ENCODE data around the gene CCL22. TPM values are rescaled to one million over a fixed set of nuclear protein-coding genes. Genes with fewer than 3 reads are reported as not detected.

CCL22 gene
- total RNA-seq, 2 donors from 2014 or later: 1.1 to 11.5 TPM

DNA sequence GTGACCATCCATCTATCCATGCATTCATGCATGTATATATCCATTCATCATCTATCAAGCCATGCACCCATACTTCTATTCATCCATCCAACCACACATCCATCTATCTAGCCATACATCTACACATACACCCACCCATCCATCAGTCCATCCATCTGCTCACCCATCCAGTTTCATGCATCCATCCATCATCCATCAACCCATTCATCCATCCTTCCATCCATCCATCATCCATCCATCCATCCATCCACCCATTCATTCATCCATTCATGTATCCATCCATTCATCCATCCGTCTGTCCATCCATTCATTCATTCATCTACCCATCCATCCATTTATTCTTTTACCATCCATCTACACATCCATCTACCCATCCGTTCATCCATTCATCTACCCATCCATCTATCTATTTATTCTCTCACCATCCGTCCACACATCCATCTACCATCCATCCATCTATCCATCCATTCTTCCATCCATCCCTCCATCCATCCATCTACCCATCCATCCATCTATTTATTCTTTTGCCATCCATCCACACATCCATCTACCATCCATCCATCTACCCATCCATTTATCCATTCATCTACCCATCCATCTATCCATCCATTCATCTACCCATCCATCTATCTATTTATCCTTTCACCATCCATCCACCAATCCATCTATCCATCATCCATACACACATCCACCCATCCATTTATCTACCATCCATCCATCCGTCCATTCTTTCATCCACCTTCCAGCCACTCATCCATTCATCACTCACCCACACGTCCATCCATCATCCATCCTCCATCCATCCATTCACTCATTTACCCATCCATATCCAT is 49.2 kb downstream of the CCL22 start:
- Mint-ChIP-seq H3K9me3 (no peaks in the 10 kb centered on the region), H3K27ac (no peak overlapping the region), H3K4me1 (no peaks in the 10 kb centered on the region), H3K27me3 (peaks cover 5% of the 10 kb centered on the region), H3K36me3 (ENCODE audit: low read depth) (no peaks in the 10 kb centered on the region), H3K4me3 (no peak overlapping the region)
- no peak for ATAC-seq (replicated peaks)

DNA sequence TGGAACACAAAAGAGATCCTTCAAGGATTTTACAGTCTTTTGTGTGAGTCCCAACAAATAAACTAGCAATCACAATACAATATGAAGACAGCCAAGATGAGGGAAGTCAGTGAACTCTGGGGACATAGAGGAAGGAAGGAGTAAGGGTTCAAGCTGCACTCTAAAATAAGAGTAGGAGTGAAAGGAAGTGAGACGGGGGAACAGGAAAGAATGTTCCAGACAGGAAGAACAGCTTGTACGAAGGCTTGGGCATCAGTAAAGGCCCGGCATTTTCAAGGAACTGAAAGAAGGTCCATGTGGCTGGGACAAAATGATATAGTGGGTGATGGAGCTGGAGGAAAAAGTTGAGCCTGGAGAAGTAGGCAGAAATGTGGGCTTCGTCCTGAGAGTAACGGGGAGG is 50.5 kb downstream of the CCL22 start:
- no peak overlapping the region for H3K27ac Mint-ChIP-seq
- no peaks in the 10 kb centered on the region for H3K4me1 Mint-ChIP-seq
- no peaks in the 10 kb centered on the region for H3K9me3 Mint-ChIP-seq
- ATAC-seq (replicated peaks): no peak
- no peak overlapping the region for H3K4me3 Mint-ChIP-seq
- peaks cover 5% of the 10 kb centered on the region for H3K27me3 Mint-ChIP-seq
- H3K36me3 Mint-ChIP-seq (ENCODE audit: low read depth): no peaks in the 10 kb centered on the region

GRCh38 chr16:57409870-57410587 is 51.4 kb downstream of the CCL22 start:
- Mint-ChIP-seq H3K36me3 (ENCODE audit: low read depth) (no peaks in the 10 kb centered on the region), H3K27ac (peak overlapping the region; percentile 0), H3K27me3 (peaks cover 5% of the 10 kb centered on the region), H3K4me3 (no peak overlapping the region), H3K9me3 (no peaks in the 10 kb centered on the region), H3K4me1 (no peaks in the 10 kb centered on the region)
- ATAC-seq (replicated peaks): no peak

GRCh38 chr16:57411362-57411976 is 52.9 kb downstream of the CCL22 start:
- ATAC-seq (replicated peaks): no peak
- H3K4me1 Mint-ChIP-seq: no peaks in the 10 kb centered on the region
- H3K27ac Mint-ChIP-seq: no peak overlapping the region
- no peaks in the 10 kb centered on the region for H3K36me3 Mint-ChIP-seq (ENCODE audit: low read depth)
- H3K27me3 Mint-ChIP-seq: peaks cover 5% of the 10 kb centered on the region
- no peaks in the 10 kb centered on the region for H3K9me3 Mint-ChIP-seq
- no peak overlapping the region for H3K4me3 Mint-ChIP-seq

DNA sequence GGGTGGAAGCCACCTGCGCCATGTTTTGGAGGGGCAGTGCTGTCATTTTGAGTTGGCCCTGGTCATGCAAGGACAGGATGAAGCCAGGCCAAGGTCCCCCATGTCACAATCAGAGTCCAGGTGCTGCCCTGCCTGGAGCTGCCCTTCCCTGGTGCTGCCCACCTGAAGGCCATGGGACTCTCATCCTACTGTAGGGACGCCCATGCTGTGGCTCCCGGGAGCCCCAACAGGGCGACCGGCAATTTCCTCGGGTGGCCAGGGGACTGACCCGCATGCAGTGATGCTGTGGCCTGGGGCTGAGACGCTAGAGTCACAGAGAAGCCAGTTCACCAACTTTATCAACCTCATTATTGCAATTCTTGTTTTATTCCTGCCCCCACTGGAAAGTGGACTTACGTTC is 54.0 kb downstream of the CCL22 start:
- Mint-ChIP-seq H3K36me3 (ENCODE audit: low read depth) (no peaks in the 10 kb centered on the region), H3K27ac (no peak overlapping the region), H3K4me3 (no peak overlapping the region), H3K27me3 (peaks cover 5% of the 10 kb centered on the region), H3K9me3 (no peaks in the 10 kb centered on the region), H3K4me1 (peaks cover 5% of the 10 kb centered on the region)
- ATAC-seq (replicated peaks): no peak

GRCh38 chr16:57413301-57413730 is 54.7 kb downstream of the CCL22 start:
- H3K4me1 Mint-ChIP-seq: peaks cover 5% of the 10 kb centered on the region
- ATAC-seq (replicated peaks): no peak
- no peaks in the 10 kb centered on the region for H3K36me3 Mint-ChIP-seq (ENCODE audit: low read depth)
- peaks cover 5% of the 10 kb centered on the region for H3K27me3 Mint-ChIP-seq
- no peak overlapping the region for H3K27ac Mint-ChIP-seq
- H3K9me3 Mint-ChIP-seq: no peaks in the 10 kb centered on the region
- H3K4me3 Mint-ChIP-seq: no peak overlapping the region

- Mint-ChIP-seq H3K27ac (no peak overlapping the region), H3K4me1 (peaks cover 5% of the 10 kb centered on the region), H3K27me3 (peaks cover 5% of the 10 kb centered on the region), H3K9me3 (no peaks in the 10 kb centered on the region), H3K4me3 (no peak overlapping the region), H3K36me3 (ENCODE audit: low read depth) (no peaks in the 10 kb centered on the region)
- no peak for ATAC-seq (replicated peaks)
Observed at GRCh38 chr16:57413733-57414132, 55.1 kb downstream of the CCL22 start.

Other genes with a start within 250 kb of the CCL22 start
- gene PSME3IP1, start 172.7 kb upstream of the CCL22 start, total RNA-seq: 100 to 1,000 TPM in 1 of 2 donors, 10 to 100 TPM in 1; 79.0 to 103 TPM
- 10 to 100 TPM; 34.1 to 37.4 TPM for gene RSPRY1, start 172.5 kb upstream of the CCL22 start, total RNA-seq
- gene ARL2BP, start 113.5 kb upstream of the CCL22 start, total RNA-seq: 10 to 100 TPM; 17.0 to 23.5 TPM
- gene PLLP, start 74.1 kb upstream of the CCL22 start, total RNA-seq: not detected
- gene CX3CL1, start 13.7 kb downstream of the CCL22 start, total RNA-seq: not detected
- 1 to 10 TPM in 1 of 2 donors, under 1 TPM in 1; 0.65 to 7.8 TPM for gene CCL17, start 46.0 kb downstream of the CCL22 start, total RNA-seq
- 10 to 100 TPM; 30.8 to 52.8 TPM for gene CIAPIN1, start 88.6 kb downstream of the CCL22 start, total RNA-seq
- gene COQ9, start 88.7 kb downstream of the CCL22 start, total RNA-seq: 10 to 100 TPM; 28.2 to 36.4 TPM
- 10 to 100 TPM; 71.3 to 86.2 TPM for gene POLR2C, start 103.9 kb downstream of the CCL22 start, total RNA-seq
- 10 to 100 TPM in 1 of 2 donors, 1 to 10 TPM in 1; 6.4 to 16.8 TPM for gene DOK4, start 127.7 kb downstream of the CCL22 start, total RNA-seq
- 10 to 100 TPM; 16.7 to 21.2 TPM for gene CCDC102A, start 177.8 kb downstream of the CCL22 start, total RNA-seq
- gene ADGRG5, start 183.9 kb downstream of the CCL22 start, total RNA-seq: 10 to 100 TPM; 13.7 to 36.9 TPM